K562 (cell line): ENCODE results near the gene IFNAR2. TPM values are rescaled to one million over a fixed set of nuclear protein-coding genes. Genes with fewer than 3 reads are reported as not detected.

Experiments
- ATAC-seq: fragments of 200-7000 bp; cut with Tn5 transposase; 3 replicates; pipeline ENCODE4 v1.9.1; 2020; ENCODE audit warnings: moderate library complexity
- BruUV-seq: library from RNA; stranded (reverse); fragments of 400-500 nt; replicated peaks from 2 replicates; lab custom pipeline; 2021; lab: Mats Ljungman, UMichigan
- CTCF ChIA-PET: fragments of 300-600 bp; formaldehyde crosslinking; extraction: SDS; loops from one replicate; lab custom pipeline; 2021; ENCODE audit warnings: low intra/inter-chr PET ratio; lab: Yijun Ruan, JAX
- POLR2A ChIA-PET: fragments of 300-600, 350-650 bp; sonication (Branson Sonifier 250); formaldehyde crosslinking; extraction: SDS; loops from one replicate; lab custom pipeline; 2021; ENCODE audit warnings: antibody characterized with exemption, inconsistent platforms; lab: Yijun Ruan, JAX
- DNase-seq, 4 experiments: peaks; one replicate each; pipeline versions ENCODE4 v3.0.0 to v3.0.0-alpha.2; 2011 to 2018; ENCODE audit warnings: low spot score in 3 of 4, mixed read lengths in 3 of 4; ENCODE audit errors: extremely low read depth in 1 of 4
- FAIRE-seq: peaks from 2 replicates; lab custom pipeline; 2011; peaks lifted over from hg19 to GRCh38; lab: Jason Lieb, UNC
- H2AFZ ChIP-seq: 2 replicates; pipeline ENCODE4 v1.6.0; 2011; ENCODE audit warnings: low read depth, low read length, control low read depth, inconsistent platforms
- H3K27ac ChIP-seq: fragments of 200-600 bp; 3 replicates; pipeline ENCODE4 v1.8.0; 2011; ENCODE audit warnings: low read depth, mild to moderate bottlenecking, control low read depth, inconsistent platforms, low read length, moderate library complexity, mixed read lengths; ENCODE audit errors: extremely low read depth
- H3K27me3 ChIP-seq, 2 experiments: fragments of 300-600 bp in 1 of 2; 2 replicates in 1 of 2; 3 replicates in 1 of 2; pipeline versions ENCODE4 v1.6.0 to v1.8.0; 2011; ENCODE audit warnings: inconsistent platforms in 2 of 2, low read length in 2 of 2, mild to moderate bottlenecking in 1 of 2, mixed read lengths in 1 of 2, moderate library complexity in 1 of 2; ENCODE audit not compliant: control insufficient read depth in 2 of 2, insufficient read depth in 2 of 2
- H3K36me3 ChIP-seq: fragments of 300-600 bp; 3 replicates; pipeline ENCODE4 v1.8.0; 2011; ENCODE audit warnings: mild to moderate bottlenecking, low read length, inconsistent platforms; ENCODE audit not compliant: control insufficient read depth, insufficient read depth
- H3K4me1 ChIP-seq, 2 experiments: fragments of 200-600 bp in 1 of 2; replicated peaks in 1 of 2; 2 replicates in 1 of 2; 3 replicates in 1 of 2; pipeline versions ENCODE4 v1.5.1 to v1.8.0; 2011; ENCODE audit warnings: inconsistent platforms in 2 of 2, low read length in 2 of 2, mild to moderate bottlenecking in 1 of 2, mixed read lengths in 1 of 2, moderate library complexity in 1 of 2; ENCODE audit not compliant: control insufficient read depth in 2 of 2, insufficient read depth in 2 of 2
- H3K4me2 ChIP-seq: 2 replicates; pipeline ENCODE4 v1.6.1; 2011; ENCODE audit warnings: low read length, control low read depth, inconsistent platforms, mixed read lengths; ENCODE audit not compliant: insufficient read depth
- H3K4me3 ChIP-seq: fragments of 200-600 bp; sonication (generic), shearing (Covaris generic); 2 replicates; pipeline ENCODE4 v1.5.1; 2016; ENCODE audit warnings: control low read depth, inconsistent platforms
- H3K79me2 ChIP-seq: fragments of 200-600 bp; 3 replicates; pipeline ENCODE4 v1.8.0; 2011; ENCODE audit warnings: low read length, inconsistent platforms; ENCODE audit not compliant: control insufficient read depth, insufficient read depth
- H3K9ac ChIP-seq, 2 experiments: 2 replicates each; pipeline versions ENCODE4 v1.6.0 to v1.6.1; 2011; ENCODE audit warnings: low read depth in 2 of 2, low read length in 2 of 2, control low read depth in 1 of 2, inconsistent platforms in 1 of 2, mild to moderate bottlenecking in 1 of 2, mixed read lengths in 1 of 2; ENCODE audit not compliant: insufficient read depth in 1 of 2
- H3K9me1 ChIP-seq: one replicate; pipeline ENCODE4 v1.6.0; 2011; ENCODE audit warnings: inconsistent platforms, mild to moderate bottlenecking, low read length, moderate library complexity; ENCODE audit not compliant: control insufficient read depth, insufficient read depth
- H3K9me3 ChIP-seq: replicated peaks from 2 replicates; pipeline ENCODE4 v1.5.1; 2011; ENCODE audit warnings: low read depth, low read length, inconsistent platforms; ENCODE audit not compliant: control insufficient read depth, insufficient read depth
- H4K20me1 ChIP-seq: replicated peaks from 2 replicates; pipeline ENCODE4 v1.6.1; 2011; ENCODE audit warnings: low read length, inconsistent platforms, mixed read lengths; ENCODE audit not compliant: control insufficient read depth, insufficient read depth
- CBX2 ChIP-seq: fragments of 200-600 bp; sonication (generic); IDR thresholded peaks from one replicate; pipeline ENCODE4 v1.6.1; 2012; ENCODE audit warnings: mild to moderate bottlenecking, low read length, inconsistent platforms; ENCODE audit not compliant: insufficient read depth, poor library complexity, severe bottlenecking
- NFIC ChIP-seq: fragments of 450-650 bp; IDR thresholded peaks from 2 replicates; pipeline ENCODE4 v1.6.1; 2017; ENCODE audit warnings: mild to moderate bottlenecking, inconsistent platforms
- ZFP36 ChIP-seq: fragments of 150-350 bp; IDR thresholded peaks from 2 replicates; pipeline ENCODE4 v1.6.1; 2018; ENCODE audit warnings: low read length, low read depth; ENCODE audit not compliant: partially characterized antibody
- WGBS: fragments of 100-300 bp; shearing (Covaris generic); methylation state at CpG from one replicate; pipeline ENCODE4 v1.1.6; 2016; ENCODE audit warnings: low coverage, mixed read lengths; ENCODE audit not compliant: insufficient coverage; ENCODE audit errors: missing lambda C conversion rate; 5-methylcytosine and 5-hydroxymethylcytosine counted together
- in situ Hi-C: fragments of 300-500 bp; cut with MboI; formaldehyde crosslinking; loops from 4 replicates; pipeline ENCODE4 v1.15.0; 2018; ENCODE audit warnings: inconsistent platforms, mixed read lengths
- intact Hi-C: fragments of 100-400 bp; cut with micrococcal nuclease; formaldehyde crosslinking; loops from 2 replicates; pipeline ENCODE4 v1.14.2; 2022
- polyA plus RNA-seq, 8 experiments: library from polyadenylated mRNA; depleted of rRNA in 4 of 8; stranded (reverse) in 5 of 8; unstranded in 3 of 8; fragments of >200 nt; fragmentation: Nextera tagmentation in 2 of 8; fragmentation: Illumina TruSeq in 1 of 8; extraction: Ambion mirVana in 2 of 8; extraction: Trizol in 1 of 8; gene quantifications; 2 replicates each; pipeline versions ENCODE4 v1.2.1 to v1.2.3, GENCODE V29; 2011 to 2014; ENCODE audit warnings: inconsistent platforms in 1 of 8, missing spikeins in 1 of 8
- total RNA-seq, 7 experiments: library from RNA; depleted of rRNA in 6 of 7; stranded (reverse); fragments of >200 nt in 6 of 7; fragmentation: Illumina TruSeq in 2 of 7; extraction: Trizol in 2 of 7; gene quantifications; 2 replicates each; pipeline versions ENCODE4 v1.2.1 to v1.2.3, GENCODE V29; 2011 to 2021; ENCODE audit warnings: low replicate concordance in 1 of 7
- TF ChIP-seq, protein P1 (sequence below): sonication (generic); formaldehyde crosslinking; IDR thresholded peaks from 2 replicates; pipeline ENCODE4 v1.8.0; 2022; ENCODE audit warnings: mild to moderate bottlenecking, missing genetic modification reagents
- TF ChIP-seq, protein P2 (sequence below): fragments of 450-650 bp; IDR thresholded peaks from 2 replicates; pipeline ENCODE4 v1.6.1; 2018; ENCODE audit warnings: mild to moderate bottlenecking, low read depth; ENCODE audit not compliant: partially characterized antibody
- TF ChIP-seq, protein P3 (sequence below): fragments of 450-650 bp; IDR thresholded peaks from 2 replicates; pipeline ENCODE4 v1.6.1; 2014; ENCODE audit warnings: low read depth, mild to moderate bottlenecking, moderate library complexity, borderline replicate concordance

The IFNAR2 gene
- total and polyA plus RNA-seq, 9 of the 15 experiments (the other 6 are each of a cell fraction or from before 2014, with no cell fraction given) = 1.7 to 48.3 (median 8.4) TPM

- no peak for DNase-seq
- in situ Hi-C loops = loop anchor here (25.0 kb wide), 1 partner anchor 527 kb away; no protein-coding TSS in a partner anchor
- WGBS = 0% methylated on average over 4 of the region's 4 CpGs
- no peaks in the 10 kb centered on the region for H3K36me3 ChIP-seq
- peaks cover 15 to 25% of the 10 kb centered on the region in 2 experiments for H3K27me3 ChIP-seq
- no peak overlapping the region for H2AFZ ChIP-seq
- no peaks in the 10 kb centered on the region for H4K20me1 ChIP-seq
- no peak for TF ChIP-seq ZFP36
- TF ChIP-seq CBX2 = peak; percentile 13
- TF ChIP-seq, all 486 proteins: peak for 1
- BruUV-seq = no TSS peak
- Histone ChIP-seq H3K27ac (no peak overlapping the region), H3K4me2 (no peak overlapping the region), H3K79me2 (no peaks in the 10 kb centered on the region), H3K4me1 (no peaks in the 10 kb centered on the region), H3K4me3 (no peak overlapping the region), H3K9ac (no peak overlapping the region), H3K9me3 (no peaks in the 10 kb centered on the region), H3K9me1 (no peaks in the 10 kb centered on the region)
- FAIRE-seq = no peak
- intact Hi-C loops = no loop called here
- POLR2A ChIA-PET = interaction anchor here (0.8 to 1.5 kb wide), 3 partner anchors 11 to 260 kb away, joined by 3 to 4 read pairs (median 4); no protein-coding TSS in a partner anchor
- CTCF ChIA-PET = no interaction called here
- no peak for ATAC-seq
These were observed 40.5 kb upstream of the IFNAR2 start for GRCh38 chr21:33189237-33189636.

GRCh38 chr21:33189824-33190223 lies 39.9 kb upstream of the IFNAR2 start:
- FAIRE-seq (no peak), ATAC-seq (no peak), DNase-seq (no peak)
- H4K20me1 ChIP-seq = no peaks in the 10 kb centered on the region
- no peaks in the 10 kb centered on the region for H3K9me1 ChIP-seq
- H3K27me3 ChIP-seq = peaks cover 17 to 27% of the 10 kb centered on the region in 2 experiments
- H2AFZ ChIP-seq = no peak overlapping the region
- no peaks in the 10 kb centered on the region for H3K9me3 ChIP-seq
- no peak overlapping the region for H3K4me2 ChIP-seq
- no TSS peak for BruUV-seq
- POLR2A ChIA-PET = interaction anchor here (0.8 to 1.5 kb wide), 3 partner anchors 10 to 259 kb away, joined by 3 to 4 read pairs (median 4); no protein-coding TSS in a partner anchor
- H3K4me3 ChIP-seq = no peak overlapping the region
- intact Hi-C loops = no loop called here
- no peak overlapping the region for H3K27ac ChIP-seq
- H3K79me2 ChIP-seq = no peaks in the 10 kb centered on the region
- TF ChIP-seq, protein P1, sequence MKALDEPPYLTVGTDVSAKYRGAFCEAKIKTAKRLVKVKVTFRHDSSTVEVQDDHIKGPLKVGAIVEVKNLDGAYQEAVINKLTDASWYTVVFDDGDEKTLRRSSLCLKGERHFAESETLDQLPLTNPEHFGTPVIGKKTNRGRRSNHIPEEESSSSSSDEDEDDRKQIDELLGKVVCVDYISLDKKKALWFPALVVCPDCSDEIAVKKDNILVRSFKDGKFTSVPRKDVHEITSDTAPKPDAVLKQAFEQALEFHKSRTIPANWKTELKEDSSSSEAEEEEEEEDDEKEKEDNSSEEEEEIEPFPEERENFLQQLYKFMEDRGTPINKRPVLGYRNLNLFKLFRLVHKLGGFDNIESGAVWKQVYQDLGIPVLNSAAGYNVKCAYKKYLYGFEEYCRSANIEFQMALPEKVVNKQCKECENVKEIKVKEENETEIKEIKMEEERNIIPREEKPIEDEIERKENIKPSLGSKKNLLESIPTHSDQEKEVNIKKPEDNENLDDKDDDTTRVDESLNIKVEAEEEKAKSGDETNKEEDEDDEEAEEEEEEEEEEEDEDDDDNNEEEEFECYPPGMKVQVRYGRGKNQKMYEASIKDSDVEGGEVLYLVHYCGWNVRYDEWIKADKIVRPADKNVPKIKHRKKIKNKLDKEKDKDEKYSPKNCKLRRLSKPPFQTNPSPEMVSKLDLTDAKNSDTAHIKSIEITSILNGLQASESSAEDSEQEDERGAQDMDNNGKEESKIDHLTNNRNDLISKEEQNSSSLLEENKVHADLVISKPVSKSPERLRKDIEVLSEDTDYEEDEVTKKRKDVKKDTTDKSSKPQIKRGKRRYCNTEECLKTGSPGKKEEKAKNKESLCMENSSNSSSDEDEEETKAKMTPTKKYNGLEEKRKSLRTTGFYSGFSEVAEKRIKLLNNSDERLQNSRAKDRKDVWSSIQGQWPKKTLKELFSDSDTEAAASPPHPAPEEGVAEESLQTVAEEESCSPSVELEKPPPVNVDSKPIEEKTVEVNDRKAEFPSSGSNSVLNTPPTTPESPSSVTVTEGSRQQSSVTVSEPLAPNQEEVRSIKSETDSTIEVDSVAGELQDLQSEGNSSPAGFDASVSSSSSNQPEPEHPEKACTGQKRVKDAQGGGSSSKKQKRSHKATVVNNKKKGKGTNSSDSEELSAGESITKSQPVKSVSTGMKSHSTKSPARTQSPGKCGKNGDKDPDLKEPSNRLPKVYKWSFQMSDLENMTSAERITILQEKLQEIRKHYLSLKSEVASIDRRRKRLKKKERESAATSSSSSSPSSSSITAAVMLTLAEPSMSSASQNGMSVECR (CRISPR knock-in tag) = no peak
- TF ChIP-seq, protein P2, sequence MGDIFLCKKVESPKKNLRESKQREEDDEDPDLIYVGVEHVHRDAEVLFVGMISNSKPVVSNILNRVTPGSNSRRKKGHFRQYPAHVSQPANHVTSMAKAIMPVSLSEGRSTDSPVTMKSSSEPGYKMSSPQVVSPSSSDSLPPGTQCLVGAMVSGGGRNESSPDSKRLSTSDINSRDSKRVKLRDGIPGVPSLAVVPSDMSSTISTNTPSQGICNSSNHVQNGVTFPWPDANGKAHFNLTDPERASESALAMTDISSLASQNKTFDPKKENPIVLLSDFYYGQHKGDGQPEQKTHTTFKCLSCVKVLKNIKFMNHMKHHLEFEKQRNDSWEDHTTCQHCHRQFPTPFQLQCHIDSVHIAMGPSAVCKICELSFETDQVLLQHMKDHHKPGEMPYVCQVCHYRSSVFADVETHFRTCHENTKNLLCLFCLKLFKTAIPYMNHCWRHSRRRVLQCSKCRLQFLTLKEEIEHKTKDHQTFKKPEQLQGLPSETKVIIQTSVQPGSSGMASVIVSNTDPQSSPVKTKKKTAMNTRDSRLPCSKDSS = no peak
- no peak for TF ChIP-seq NFIC
- TF ChIP-seq, protein P3, sequence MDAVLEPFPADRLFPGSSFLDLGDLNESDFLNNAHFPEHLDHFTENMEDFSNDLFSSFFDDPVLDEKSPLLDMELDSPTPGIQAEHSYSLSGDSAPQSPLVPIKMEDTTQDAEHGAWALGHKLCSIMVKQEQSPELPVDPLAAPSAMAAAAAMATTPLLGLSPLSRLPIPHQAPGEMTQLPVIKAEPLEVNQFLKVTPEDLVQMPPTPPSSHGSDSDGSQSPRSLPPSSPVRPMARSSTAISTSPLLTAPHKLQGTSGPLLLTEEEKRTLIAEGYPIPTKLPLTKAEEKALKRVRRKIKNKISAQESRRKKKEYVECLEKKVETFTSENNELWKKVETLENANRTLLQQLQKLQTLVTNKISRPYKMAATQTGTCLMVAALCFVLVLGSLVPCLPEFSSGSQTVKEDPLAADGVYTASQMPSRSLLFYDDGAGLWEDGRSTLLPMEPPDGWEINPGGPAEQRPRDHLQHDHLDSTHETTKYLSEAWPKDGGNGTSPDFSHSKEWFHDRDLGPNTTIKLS = no peak
- no peaks in the 10 kb centered on the region for H3K36me3 ChIP-seq
- in situ Hi-C loops = loop anchor here (10.0 to 25.0 kb wide), 2 partner anchors 415 to 528 kb away; no protein-coding TSS in a partner anchor
- H3K4me1 ChIP-seq = no peaks in the 10 kb centered on the region
- CTCF ChIA-PET = no interaction called here
- no peak overlapping the region for H3K9ac ChIP-seq
- WGBS = 1% methylated on average over 3 of the region's 3 CpGs
